Measurements from ENCODE around the gene CISD3.

The CISD3 gene

GRCh38 chr17:38739305-38739704 lies 9.2 kb downstream of the CISD3 start:
- H3K79me2 ChIP-seq (ENCODE audit: insufficient read depth, low read length) = peaks cover 32% of the 10 kb centered on the region; the same call in 1 of the 2 replicates
- no peaks in the 10 kb centered on the region for H3K27me3 ChIP-seq (ENCODE audit: insufficient read depth, low read length, poor library complexity, severe bottlenecking)
- no peak overlapping the region for H3K4me2 ChIP-seq (ENCODE audit: low read depth, low read length, poor library complexity, severe bottlenecking)
- no peak overlapping the region for H3K4me3 ChIP-seq (ENCODE audit: low read length, poor library complexity, severe bottlenecking)
- no peak overlapping the region for H2AFZ ChIP-seq (ENCODE audit: low read length)
- H3K4me1 ChIP-seq (ENCODE audit: insufficient read depth, low read length, poor library complexity, severe bottlenecking) = peaks cover 26% of the 10 kb centered on the region
- peaks cover 2% of the 10 kb centered on the region for H4K20me1 ChIP-seq (ENCODE audit: insufficient read depth, low read length, poor library complexity, severe bottlenecking)
- TF ChIP-seq CTCF (conservative IDR thresholded peaks at IDR 0.05; ENCODE audit: low read length) (no peak), EZH2phosphoT487 (IDR thresholded peaks at IDR 0.05; ENCODE audit: borderline replicate concordance) (no peak)
- peaks cover 10% of the 10 kb centered on the region; the same call in 1 of the 2 replicates for H3K36me3 ChIP-seq (ENCODE audit: insufficient read depth, low read length)
- H3K9me3 ChIP-seq (ENCODE audit: insufficient read depth, low read depth, low read length) = no peaks in the 10 kb centered on the region
- H3K9me2 ChIP-seq (replicated peaks; ENCODE audit: low read depth, low read length) = no peaks in the 10 kb centered on the region
- H3F3A ChIP-seq (ENCODE audit: low read depth) = no peaks in the 10 kb centered on the region; the same call in 1 of the 2 replicates
- H3K9ac ChIP-seq (ENCODE audit: low read depth, low read length, poor library complexity, severe bottlenecking) = no peak overlapping the region

DNA sequence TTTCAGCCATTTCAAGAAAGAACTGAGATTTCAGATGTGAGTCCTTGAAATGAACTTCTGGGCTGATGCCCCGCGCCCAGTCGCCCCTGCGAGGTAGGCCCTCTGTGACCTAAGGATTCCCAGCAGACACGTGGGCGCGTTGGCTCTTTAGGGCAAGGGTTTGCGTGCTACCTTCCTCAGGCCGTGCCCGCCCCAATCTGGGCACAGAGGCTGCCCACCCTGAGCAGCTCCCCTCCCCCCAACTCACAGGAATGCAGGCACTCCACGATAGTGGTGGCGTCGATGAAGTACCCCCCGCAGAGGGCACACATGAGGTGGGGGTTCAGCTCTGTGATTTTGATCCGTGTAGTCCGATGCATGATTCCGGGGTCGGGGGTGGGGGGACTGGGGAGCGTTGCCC lies 9.9 kb downstream of the CISD3 start:
- peaks cover 10% of the 10 kb centered on the region; the same call in 1 of the 2 replicates for H3K36me3 ChIP-seq (ENCODE audit: insufficient read depth, low read length)
- H3K9me2 ChIP-seq (replicated peaks; ENCODE audit: low read depth, low read length) = no peaks in the 10 kb centered on the region
- no peaks in the 10 kb centered on the region for H3F3A ChIP-seq (ENCODE audit: low read depth)
- H4K20me1 ChIP-seq (ENCODE audit: insufficient read depth, low read length, poor library complexity, severe bottlenecking) = peaks cover 2% of the 10 kb centered on the region
- H3K4me2 ChIP-seq (ENCODE audit: low read depth, low read length, poor library complexity, severe bottlenecking) = no peak overlapping the region
- H3K9ac ChIP-seq (ENCODE audit: low read depth, low read length, poor library complexity, severe bottlenecking) = no peak overlapping the region
- TF ChIP-seq EZH2phosphoT487 (IDR thresholded peaks at IDR 0.05; ENCODE audit: borderline replicate concordance) (no peak), CTCF (conservative IDR thresholded peaks at IDR 0.05; ENCODE audit: low read length) (no peak)
- H3K4me1 ChIP-seq (ENCODE audit: insufficient read depth, low read length, poor library complexity, severe bottlenecking) = peaks cover 26% of the 10 kb centered on the region
- H3K9me3 ChIP-seq (ENCODE audit: insufficient read depth, low read depth, low read length) = no peaks in the 10 kb centered on the region
- no peaks in the 10 kb centered on the region for H3K27me3 ChIP-seq (ENCODE audit: insufficient read depth, low read length, poor library complexity, severe bottlenecking)
- H3K79me2 ChIP-seq (ENCODE audit: insufficient read depth, low read length) = peaks cover 38% of the 10 kb centered on the region; the same call in 1 of the 2 replicates
- H3K4me3 ChIP-seq (ENCODE audit: low read length, poor library complexity, severe bottlenecking) = no peak overlapping the region
- H2AFZ ChIP-seq (ENCODE audit: low read length) = no peak overlapping the region

GRCh38 chr17:38740806-38741205 lies 10.7 kb downstream of the CISD3 start:
- Histone ChIP-seq H3F3A (ENCODE audit: low read depth) (no peaks in the 10 kb centered on the region), H4K20me1 (ENCODE audit: insufficient read depth, low read length, poor library complexity, severe bottlenecking) (no peaks in the 10 kb centered on the region), H3K27me3 (ENCODE audit: insufficient read depth, low read length, poor library complexity, severe bottlenecking) (no peaks in the 10 kb centered on the region), H3K9ac (ENCODE audit: low read depth, low read length, poor library complexity, severe bottlenecking) (peak overlapping the region; percentile 38), H3K4me3 (ENCODE audit: low read length, poor library complexity, severe bottlenecking) (no peak overlapping the region), H3K9me3 (ENCODE audit: insufficient read depth, low read depth, low read length) (no peaks in the 10 kb centered on the region), H3K4me1 (ENCODE audit: insufficient read depth, low read length, poor library complexity, severe bottlenecking) (peaks cover 32% of the 10 kb centered on the region), H3K4me2 (ENCODE audit: low read depth, low read length, poor library complexity, severe bottlenecking) (no peak overlapping the region), H3K36me3 (ENCODE audit: insufficient read depth, low read length) (peaks cover 8% of the 10 kb centered on the region; the same call in 1 of the 2 replicates), H3K9me2 (replicated peaks; ENCODE audit: low read depth, low read length) (no peaks in the 10 kb centered on the region), H3K79me2 (ENCODE audit: insufficient read depth, low read length) (peaks cover 45% of the 10 kb centered on the region; the same call in 1 of the 2 replicates), H2AFZ (ENCODE audit: low read length) (no peak overlapping the region)
- no peak for TF ChIP-seq EZH2phosphoT487 (IDR thresholded peaks at IDR 0.05; ENCODE audit: borderline replicate concordance)
- TF ChIP-seq CTCF (conservative IDR thresholded peaks at IDR 0.05; ENCODE audit: low read length) = no peak

Data from Loucy (cell line).